HG03432 (cell line): ENCODE data around the gene L3MBTL2.
"Not testable (repeated sequence)": the region's sequence is repeated elsewhere in the genome, so short reads cannot be mapped to it uniquely, and the experiment has no call there.

ENCODE experiments used
- ATAC-seq: cut with Tn5 transposase; IDR thresholded peaks from one replicate; pipeline ENCODE4 v1.9.1; 2021; ENCODE audit warnings: mild to moderate bottlenecking, moderate library complexity; ENCODE audit not compliant: unreplicated experiment

Gene L3MBTL2

DNA sequence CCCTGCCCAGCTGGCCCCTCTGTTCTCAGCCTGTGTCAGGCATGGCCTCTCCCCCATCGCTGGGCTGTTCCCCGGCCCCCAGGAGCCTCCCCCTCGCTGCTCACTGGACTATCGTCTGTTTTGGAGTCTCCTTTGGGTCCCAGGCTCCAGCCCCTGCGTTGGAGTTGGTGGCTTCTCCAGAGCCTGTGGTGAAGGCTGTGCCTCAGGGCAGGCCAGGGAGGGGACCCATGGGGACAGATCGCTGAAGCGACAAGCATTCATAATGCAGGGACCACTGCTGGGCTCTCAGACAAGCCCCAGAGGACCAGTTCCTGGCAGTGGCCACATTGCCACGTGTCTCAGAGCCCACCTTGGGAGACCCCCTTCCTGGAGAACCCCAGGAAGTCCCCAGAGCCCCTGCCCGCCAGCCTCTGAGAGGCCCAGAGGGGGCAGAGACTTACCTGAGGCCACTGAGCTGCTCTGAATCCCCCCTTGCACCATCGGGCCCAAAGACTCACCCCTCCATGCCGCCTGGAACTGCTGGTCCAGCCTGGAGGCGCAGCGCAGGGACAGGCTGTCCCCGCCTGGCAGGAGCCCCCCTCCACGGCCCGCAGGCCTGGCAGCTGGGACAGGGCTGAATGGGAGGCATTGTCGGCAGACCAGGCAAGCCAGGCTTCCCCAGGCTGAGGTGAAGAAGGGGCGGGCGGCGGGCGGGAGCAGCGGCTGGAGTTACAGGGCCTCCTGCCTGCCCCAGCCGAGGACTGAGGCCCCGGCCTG is 35.4 kb downstream of the L3MBTL2 start, which contains the start of gene CHADL:
CHADL (minus strand) TSS at position 555 of the 756 bp plus-strand sequence; CDS start at position 505, 50 bp downstream.
- ATAC-seq, result no peak

GRCh38 chr22:41241133-41241676 is 36.1 kb downstream of the L3MBTL2 start:
- ATAC-seq, result no peak

GRCh38 chr22:41242396-41243117 is 37.4 kb downstream of the L3MBTL2 start:
- ATAC-seq, result no peak

DNA sequence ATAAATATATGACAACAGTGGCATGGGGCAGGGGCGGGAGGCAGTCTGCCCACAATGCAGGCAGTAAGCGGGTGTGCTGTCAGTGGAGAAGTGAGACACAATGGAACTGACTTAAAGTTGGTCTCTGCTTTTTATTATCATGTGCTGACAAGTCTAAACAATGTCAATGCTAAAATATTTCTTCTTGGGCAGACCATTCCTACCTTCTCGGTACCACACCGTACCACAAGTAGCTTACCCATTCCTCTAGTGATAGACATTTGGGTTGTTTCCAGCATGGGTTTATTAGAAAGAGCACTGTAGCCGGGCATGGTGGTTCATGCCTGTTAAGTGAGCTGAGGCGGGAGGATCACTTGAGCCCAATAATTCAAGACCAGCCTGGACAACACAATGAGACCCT is 38.2 kb downstream of the L3MBTL2 start:
- no peak for ATAC-seq

- ATAC-seq, result no peak
Measured at GRCh38 chr22:41245917-41246499, 40.9 kb downstream of the L3MBTL2 start.

- no peak for ATAC-seq
Measured at GRCh38 chr22:41247703-41248102, 42.6 kb downstream of the L3MBTL2 start.

DNA sequence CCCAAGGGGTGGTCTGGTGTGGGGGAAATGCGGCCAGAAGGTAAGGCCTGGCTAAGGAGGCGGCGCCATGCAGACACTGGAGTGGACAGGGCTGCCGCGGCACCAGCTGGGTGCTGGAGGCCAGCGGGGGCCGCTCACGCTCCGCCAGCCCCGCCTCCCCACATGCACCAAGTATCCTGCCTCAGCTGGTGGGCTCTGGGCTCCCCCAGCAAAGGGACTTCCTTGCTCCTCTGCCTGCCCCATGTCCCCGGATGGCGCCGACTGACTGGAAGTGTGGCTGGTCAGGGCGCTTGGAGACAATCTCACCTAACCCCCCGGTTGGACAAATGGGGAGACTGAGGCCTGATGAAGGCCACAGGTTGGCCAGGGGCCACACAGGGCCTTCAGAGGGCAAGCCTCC is 43.2 kb downstream of the L3MBTL2 start:
- no peak for ATAC-seq

DNA sequence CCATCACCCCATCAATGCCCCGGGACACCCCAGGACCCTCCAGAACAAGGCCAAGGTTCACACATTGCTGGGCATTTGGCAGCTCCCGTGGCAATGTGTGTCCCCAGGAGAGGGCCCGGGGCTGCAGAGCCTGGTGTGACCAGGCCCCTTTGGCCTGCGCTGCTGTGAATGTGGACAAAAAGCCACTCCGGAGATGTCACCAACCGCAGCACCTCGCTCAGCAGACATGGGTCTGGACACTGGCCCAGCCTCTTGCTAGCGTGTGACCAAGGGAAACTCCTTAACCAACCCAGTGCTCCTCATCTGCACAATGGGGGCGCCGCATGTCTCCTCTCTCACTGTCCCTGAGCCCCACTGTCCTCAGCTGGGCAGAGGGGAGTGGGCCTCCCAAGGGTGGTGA is 43.6 kb downstream of the L3MBTL2 start:
- no peak for ATAC-seq

- no peak for ATAC-seq
Measured at GRCh38 chr22:41249442-41249841, 44.3 kb downstream of the L3MBTL2 start.

GRCh38 chr22:41250127-41250526 is 45.0 kb downstream of the L3MBTL2 start:
- ATAC-seq, result no peak

DNA sequence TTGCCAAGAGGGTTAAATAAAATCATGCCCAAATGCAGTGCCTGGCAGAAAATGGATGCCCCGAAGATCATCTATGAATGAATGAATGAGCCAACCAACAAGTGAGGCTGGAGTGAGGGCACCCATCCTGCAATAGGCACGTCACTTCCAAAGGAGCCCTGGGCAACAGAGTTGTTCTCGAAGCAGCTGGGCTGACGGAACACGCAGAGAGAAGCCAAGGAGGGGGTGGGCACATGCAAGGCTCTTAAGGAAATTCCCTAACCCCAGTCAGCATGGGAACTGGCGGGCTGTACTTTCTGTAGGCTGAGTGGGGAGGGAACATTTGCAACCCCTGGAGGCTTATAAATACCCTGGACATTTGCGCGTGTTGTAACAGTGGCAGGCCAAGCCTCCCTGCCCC is 47.3 kb downstream of the L3MBTL2 start:
- no peak for ATAC-seq

DNA sequence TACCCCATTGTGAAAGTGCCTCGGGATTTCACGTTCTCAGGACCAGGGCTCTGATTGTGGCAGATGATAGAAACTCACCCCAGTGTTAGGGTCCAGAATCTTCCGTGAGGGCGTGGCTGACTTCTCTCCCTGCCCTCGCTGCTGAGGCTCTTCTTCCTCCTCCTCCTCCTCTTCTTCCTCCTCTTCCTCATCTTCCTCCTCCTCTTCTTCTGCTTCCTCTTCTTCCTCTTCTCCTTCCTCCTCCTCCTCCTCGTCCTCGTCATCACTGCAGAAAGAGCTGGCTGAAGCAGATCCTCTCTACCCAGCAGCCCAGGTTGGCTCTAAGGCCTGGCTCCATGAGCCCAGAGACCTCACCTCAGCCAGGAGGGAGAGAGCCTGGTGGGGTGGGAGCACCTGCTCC is 49.1 kb downstream of the L3MBTL2 start:
- no peak for ATAC-seq

GRCh38 chr22:41256254-41257253 is 51.4 kb downstream of the L3MBTL2 start:
- ATAC-seq, result no peak

DNA sequence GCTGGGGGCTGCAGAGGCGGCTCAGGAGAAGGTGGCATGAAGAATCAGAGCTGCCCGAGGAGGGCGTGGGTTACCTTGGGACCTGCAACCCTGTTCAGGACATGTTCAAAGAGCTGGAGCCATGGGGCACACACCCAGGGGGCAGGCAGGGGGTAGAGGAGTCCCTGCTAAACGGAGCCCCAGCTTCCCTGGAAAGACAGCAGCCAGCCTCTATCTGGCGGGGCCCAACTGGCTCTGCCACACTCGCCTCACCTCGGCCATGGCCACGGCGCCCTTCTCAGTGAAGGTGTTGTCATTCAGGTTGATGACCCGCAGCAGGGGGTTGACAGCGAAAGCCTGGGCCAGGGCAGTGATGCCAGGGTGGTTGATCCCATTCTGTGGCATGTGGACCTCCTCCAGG is 52.6 kb downstream of the L3MBTL2 start:
- no peak for ATAC-seq

DNA sequence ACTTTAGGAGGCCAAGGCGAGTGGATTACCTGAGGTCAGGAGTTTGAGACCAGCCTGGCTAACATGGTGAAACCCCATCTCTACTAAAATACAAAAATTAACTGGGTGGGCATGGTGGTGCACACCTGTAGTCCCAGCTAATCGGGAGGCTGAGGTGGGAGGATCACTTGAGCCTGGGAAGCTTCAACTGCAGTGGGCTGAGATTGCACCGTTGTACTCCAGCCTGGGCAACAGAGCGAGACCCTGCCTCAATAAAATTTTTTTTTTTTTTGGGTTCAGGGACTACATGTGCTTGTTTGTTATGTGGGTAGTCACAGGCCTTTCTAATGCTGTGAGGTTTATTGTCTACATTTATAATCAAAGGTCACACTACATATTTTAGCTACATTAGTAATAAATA is 54.6 kb downstream of the L3MBTL2 start:
- ATAC-seq, result not testable (repeated sequence)

- ATAC-seq, result no peak
Measured at GRCh38 chr22:41260871-41261270, 55.8 kb downstream of the L3MBTL2 start.

DNA sequence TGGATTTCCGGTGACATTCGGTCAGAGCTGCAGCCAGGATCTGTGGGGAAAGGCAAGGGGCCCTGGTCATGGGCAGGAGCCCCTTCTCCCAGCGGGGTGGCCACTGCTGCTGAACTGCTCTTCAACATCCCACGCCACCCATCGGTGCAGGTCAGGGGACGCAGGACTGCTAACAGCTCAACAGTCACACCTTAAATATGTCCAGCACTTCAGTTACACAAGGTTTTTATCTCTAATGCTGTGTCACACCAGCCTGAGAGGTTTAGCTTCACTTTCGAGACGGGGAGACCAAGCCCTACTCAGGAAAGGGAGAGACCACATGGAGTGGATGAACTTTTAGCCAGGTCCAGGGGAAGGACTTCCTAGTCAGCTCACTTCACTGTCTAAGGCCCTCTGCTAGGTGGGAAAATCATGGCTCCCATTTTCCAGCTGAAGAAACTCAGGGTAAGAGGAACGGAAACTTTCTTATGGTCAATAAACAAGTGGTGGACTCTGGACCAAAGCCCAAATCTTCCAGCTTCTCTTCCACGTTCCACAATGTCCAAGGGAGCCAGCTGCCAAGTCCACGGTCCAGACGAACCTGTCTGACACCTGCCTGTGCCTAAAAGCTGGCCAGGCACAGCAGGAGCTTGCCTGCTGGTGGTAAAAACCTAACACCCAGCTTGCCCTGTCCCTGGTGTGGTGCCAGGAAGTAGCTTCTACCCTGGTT is 56.6 kb downstream of the L3MBTL2 start:
- ATAC-seq, result no peak

GRCh38 chr22:41262250-41262765 is 57.2 kb downstream of the L3MBTL2 start:
- ATAC-seq, result no peak

DNA sequence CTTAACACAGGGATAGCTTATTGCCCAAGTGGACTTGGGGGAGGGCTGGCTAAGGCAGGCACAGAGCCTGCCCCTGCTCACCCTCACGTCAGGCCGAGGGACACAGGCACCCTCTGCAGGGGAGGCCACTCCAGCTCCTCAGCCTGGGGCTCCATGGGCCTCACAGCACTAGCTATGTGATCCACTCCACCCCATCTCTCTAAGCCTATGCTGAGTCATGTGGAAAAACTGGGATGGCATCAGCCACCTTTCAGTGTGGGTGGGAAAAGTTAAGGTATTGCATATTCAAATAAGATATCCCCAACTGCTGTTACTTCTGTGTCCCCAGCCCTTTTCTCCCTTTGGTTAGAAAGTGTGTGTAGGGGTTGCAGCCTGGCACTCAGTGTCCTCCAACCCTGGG is 58.6 kb downstream of the L3MBTL2 start:
- ATAC-seq, result no peak
